Measurements from ENCODE around the gene F13A1.

The F13A1 gene

GRCh38 chr6:6244624-6245023, 75.8 kb downstream of the F13A1 start:
- DNase-seq (ENCODE audit: low read depth in 3 of 3, low spot score in 1 of 3): no peak

GRCh38 chr6:6243846-6244245, 76.6 kb downstream of the F13A1 start:
- DNase-seq (ENCODE audit: low read depth in 3 of 3, low spot score in 1 of 3): no peak

GRCh38 chr6:6239598-6240581, 80.6 kb downstream of the F13A1 start:
- DNase-seq (ENCODE audit: low read depth in 3 of 3, low spot score in 1 of 3): no peak

- no peak for DNase-seq (ENCODE audit: low read depth in 3 of 3, low spot score in 1 of 3)
Measured at GRCh38 chr6:6236730-6237469, 83.6 kb downstream of the F13A1 start.

GRCh38 chr6:6235786-6236185, 84.7 kb downstream of the F13A1 start:
- no peak for DNase-seq (ENCODE audit: low read depth in 3 of 3, low spot score in 1 of 3)

GRCh38 chr6:6234963-6235362, 85.5 kb downstream of the F13A1 start:
- no peak for DNase-seq (ENCODE audit: low read depth in 3 of 3, low spot score in 1 of 3)

- DNase-seq (ENCODE audit: low read depth in 3 of 3, low spot score in 1 of 3): no peak
Measured at GRCh38 chr6:6230286-6230685, 90.2 kb downstream of the F13A1 start.

GRCh38 chr6:6227896-6228295, 92.6 kb downstream of the F13A1 start:
- no peak for DNase-seq (ENCODE audit: low read depth in 3 of 3, low spot score in 1 of 3)

GRCh38 chr6:6225885-6226529, 94.5 kb downstream of the F13A1 start:
- DNase-seq (ENCODE audit: low read depth in 3 of 3, low spot score in 1 of 3): no peak

GRCh38 chr6:6224933-6225486, 95.5 kb downstream of the F13A1 start:
- no peak for DNase-seq (ENCODE audit: low read depth in 3 of 3, low spot score in 1 of 3)

- no peak for DNase-seq (ENCODE audit: low read depth in 3 of 3, low spot score in 1 of 3)
Measured at GRCh38 chr6:6221787-6222535, 98.5 kb downstream of the F13A1 start.

- DNase-seq (ENCODE audit: low read depth in 3 of 3, low spot score in 1 of 3): no peak
Measured at GRCh38 chr6:6220718-6221117, 99.7 kb downstream of the F13A1 start.

GRCh38 chr6:6219716-6220115, 100.7 kb downstream of the F13A1 start:
- DNase-seq (ENCODE audit: low read depth in 3 of 3, low spot score in 1 of 3): no peak

- DNase-seq (ENCODE audit: low read depth in 3 of 3, low spot score in 1 of 3): no peak
Measured at GRCh38 chr6:6218759-6219085, 101.7 kb downstream of the F13A1 start.

GRCh38 chr6:6217855-6218758, 102.4 kb downstream of the F13A1 start:
- no peak for DNase-seq (ENCODE audit: low read depth in 3 of 3, low spot score in 1 of 3)

- no peak for DNase-seq (ENCODE audit: low read depth in 3 of 3, low spot score in 1 of 3)
Measured at GRCh38 chr6:6210994-6211393, 109.5 kb downstream of the F13A1 start.

- no peak for DNase-seq (ENCODE audit: low read depth in 3 of 3, low spot score in 1 of 3)
Measured at GRCh38 chr6:6202886-6203285, 117.6 kb downstream of the F13A1 start.

- no peak for DNase-seq (ENCODE audit: low read depth in 3 of 3, low spot score in 1 of 3)
Measured at GRCh38 chr6:6201200-6201599, 119.3 kb downstream of the F13A1 start.

- no peak for DNase-seq (ENCODE audit: low read depth in 3 of 3, low spot score in 1 of 3)
Measured at GRCh38 chr6:6199678-6200077, 120.8 kb downstream of the F13A1 start.

- no peak for DNase-seq (ENCODE audit: low read depth in 3 of 3, low spot score in 1 of 3)
Measured at GRCh38 chr6:6196762-6197161, 123.7 kb downstream of the F13A1 start.

Measured in stimulated activated CD4-positive, alpha-beta T cell treated with anti-CD3 and anti-CD28 coated beads, TNF-alpha, amount 100 ng/mL, for 1 hour (primary cell).